HG03095 (cell line): Measurements from ENCODE around the gene TMEM154.
A peak's percentile ranks its signal among the peaks of the same experiment; 100 is the strongest.

ENCODE experiments used
- ATAC-seq: cut with Tn5 transposase; IDR thresholded peaks from one replicate; pipeline ENCODE4 v1.9.1; 2021; ENCODE audit warnings: moderate library complexity; ENCODE audit not compliant: unreplicated experiment

The TMEM154 gene

GRCh38 chr4:152697284-152698088 is 17.7 kb upstream of the TMEM154 start:
- ATAC-seq = peak; percentile 1

GRCh38 chr4:152696764-152697261 is 17.0 kb upstream of the TMEM154 start:
- ATAC-seq = peak; percentile 99

DNA sequence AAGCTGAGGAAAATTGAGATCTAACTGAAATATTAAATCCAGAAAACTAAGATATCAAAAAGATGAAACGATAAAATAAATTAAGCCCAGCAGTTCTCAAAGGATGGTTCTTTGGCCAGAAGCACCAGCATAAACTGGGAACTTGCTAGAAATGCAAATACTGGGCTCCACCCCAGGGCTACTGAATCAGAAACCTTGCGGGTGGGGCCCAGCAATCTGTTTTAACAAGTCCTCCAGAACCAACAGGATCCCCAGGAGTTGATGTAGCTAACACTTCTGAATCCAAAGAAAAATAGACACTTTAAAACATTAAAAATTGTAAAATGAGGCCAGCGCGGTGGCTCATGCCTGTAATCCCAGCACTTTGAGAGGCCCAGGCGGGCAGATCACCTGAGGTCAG is 14.1 kb upstream of the TMEM154 start:
- no peak for ATAC-seq

DNA sequence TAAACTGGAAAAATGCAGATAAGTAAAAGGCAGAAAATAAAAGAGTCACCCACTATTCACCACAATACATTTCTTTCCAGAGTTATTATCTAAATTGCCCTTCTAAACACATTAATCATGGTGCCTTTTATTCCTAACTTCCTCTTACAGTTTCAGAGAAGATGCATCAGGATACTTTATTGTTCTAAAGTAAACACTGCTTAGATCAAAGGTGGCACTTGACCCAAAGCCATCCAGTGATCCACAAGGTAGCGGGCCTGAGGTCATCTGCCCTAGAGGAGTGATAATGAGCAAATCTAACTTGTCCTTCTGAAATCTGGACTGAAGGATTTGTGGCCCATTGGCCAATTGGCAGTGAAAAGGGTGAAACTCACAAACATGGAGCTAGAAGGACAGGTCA is 12.0 kb upstream of the TMEM154 start:
- no peak for ATAC-seq

- no peak for ATAC-seq
Measured at GRCh38 chr4:152690706-152691651, 11.2 kb upstream of the TMEM154 start.

DNA sequence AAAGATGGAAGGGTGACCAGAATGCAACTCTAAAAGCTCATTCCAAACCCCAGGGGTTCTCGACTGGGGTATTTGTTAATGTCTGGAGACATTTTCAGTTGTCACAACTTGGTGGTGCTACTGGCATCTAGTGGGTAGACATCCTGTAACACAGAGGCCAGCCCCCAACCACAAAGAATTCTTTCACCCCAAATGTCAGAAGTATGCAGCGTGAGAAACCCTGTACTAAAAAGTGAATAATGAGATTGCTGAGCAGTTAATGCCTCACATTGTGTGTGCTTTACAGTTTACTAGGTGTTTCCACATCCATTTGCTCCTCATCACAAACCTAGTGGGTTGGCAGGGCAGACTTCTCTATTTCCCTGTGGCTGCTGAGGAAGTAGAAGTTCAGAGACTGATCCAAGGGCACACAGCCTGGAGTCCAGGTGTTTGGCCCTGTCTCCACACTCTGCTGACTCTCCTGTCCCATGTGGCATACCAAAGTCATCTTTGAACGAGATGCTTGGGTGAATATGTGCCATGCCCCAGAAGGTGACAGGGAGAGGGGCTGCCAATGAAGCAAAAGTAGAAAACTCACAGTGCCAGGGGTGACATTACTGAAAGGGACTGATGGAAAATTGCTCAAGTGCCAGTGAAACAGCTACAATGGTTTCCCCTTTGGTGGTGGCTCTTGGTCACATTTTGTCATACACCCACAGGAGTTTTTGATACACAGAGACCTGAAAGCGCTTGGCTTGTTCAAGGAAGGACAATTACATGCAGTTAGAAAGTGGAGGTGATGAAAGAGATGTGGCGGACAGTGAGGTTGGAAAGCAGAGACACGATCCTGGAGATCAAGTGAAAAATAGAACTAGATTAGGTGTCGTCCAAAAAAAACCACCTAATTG is 10.1 kb upstream of the TMEM154 start:
- ATAC-seq = no peak

- no peak for ATAC-seq
Measured at GRCh38 chr4:152687974-152688599, 8.3 kb upstream of the TMEM154 start.

DNA sequence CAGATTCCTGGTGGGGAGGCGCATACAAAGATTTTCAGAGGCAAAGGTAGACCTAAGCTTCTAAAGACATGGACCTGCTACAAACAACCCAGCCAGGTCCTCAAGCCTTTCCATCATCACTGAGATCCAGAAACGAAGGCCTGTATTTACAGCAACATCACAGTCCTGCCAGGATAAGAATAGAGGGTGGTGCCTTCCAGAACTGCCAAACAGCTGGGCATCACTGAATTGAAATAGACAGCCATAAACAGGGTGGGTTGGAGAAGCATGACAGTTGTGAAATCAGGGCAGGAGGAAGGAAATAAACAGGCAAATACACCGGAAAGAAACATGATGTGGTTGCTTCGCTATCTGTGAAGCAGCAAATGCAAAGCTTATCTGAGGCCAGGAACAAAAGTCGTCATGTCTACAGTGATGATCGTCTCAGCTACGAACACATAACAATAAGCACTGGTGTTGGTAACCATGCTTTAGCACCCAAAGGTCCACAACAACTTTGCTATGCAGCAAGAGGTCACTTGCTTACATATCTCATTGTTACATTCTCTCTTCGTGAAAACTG is 6.7 kb upstream of the TMEM154 start:
- ATAC-seq = no peak

DNA sequence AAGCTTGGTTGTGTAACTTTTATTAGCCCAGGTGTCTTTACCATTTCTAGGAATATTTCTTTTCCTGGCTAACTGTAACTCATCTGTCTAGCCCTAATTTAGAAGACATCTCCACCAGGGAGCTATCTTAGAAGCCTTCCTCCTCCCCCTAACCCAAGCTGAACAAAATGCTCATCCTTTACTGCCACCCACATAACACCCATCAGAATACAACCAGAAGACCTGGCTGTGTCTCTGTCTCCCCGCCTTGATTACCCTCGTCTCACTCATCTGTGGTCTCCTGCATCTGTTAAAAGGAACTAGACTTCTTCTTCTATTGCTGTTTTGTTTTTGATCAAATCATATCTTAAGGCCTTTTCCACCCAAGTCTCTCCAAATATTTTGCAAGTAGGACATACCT is 4.8 kb upstream of the TMEM154 start:
- no peak for ATAC-seq

DNA sequence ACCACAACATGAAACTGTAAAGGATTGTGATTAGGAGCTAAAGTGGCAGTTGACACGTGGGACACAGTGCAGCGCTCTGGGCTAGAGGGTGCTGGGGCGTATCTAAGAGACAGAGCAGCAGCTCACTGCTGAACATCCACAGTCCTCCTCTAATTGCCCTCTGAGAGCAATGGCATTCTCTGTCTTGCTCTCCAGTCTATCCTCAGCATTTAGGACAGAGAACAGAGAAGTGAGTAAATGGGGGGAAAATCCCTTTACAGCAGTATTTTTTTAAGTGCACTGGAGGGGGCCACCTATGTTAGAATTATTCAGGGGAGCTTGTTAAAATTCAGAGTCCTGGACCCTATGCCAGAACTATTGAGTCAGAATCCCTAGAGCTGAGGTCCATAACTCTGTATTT is 4.2 kb upstream of the TMEM154 start:
- peak; percentile 46 for ATAC-seq

DNA sequence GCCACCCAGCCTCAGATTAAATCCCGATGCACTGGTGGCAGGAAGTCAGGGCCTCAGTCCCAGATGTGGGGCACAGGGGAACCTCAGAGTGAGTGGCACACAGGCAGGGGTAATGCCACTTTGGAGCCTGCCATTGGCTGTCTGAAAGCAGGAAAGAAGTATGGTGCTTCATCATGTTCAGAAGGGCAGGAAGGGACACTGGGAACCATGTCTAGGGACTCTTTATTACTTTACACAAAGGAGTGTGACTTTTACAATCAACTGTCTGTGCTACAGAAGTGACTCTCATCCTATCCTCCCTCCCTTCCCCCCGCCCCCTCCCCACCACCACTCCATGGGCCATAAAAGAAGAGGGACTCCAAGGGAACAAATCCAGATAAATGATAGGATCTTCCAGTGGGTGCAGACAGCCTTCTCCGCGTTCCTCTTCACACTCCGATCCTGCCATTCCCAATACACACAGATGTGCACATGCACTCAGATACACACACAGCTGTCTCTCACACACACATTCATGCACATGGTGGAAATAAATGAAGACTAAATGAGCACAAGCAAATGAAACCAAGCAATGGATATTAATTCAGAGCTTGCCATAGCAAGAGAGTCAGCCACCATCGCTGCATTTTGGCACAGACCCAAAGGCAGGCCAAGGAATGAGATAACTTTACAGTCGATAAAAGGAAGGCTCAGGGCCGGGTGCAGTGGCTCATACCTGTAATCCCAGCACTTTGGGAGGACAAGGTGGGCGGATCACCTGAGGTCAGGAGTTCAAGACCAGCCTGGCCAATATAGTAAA is 2.5 kb upstream of the TMEM154 start:
- no peak for ATAC-seq

- ATAC-seq = no peak
Measured at GRCh38 chr4:152680988-152681603, 1.3 kb upstream of the TMEM154 start.

GRCh38 chr4:152678841-152679240 is 956 bp downstream of the TMEM154 start:
- ATAC-seq = no peak

GRCh38 chr4:152677117-152677516 is 2.7 kb downstream of the TMEM154 start:
- no peak for ATAC-seq

- peak; percentile 44 for ATAC-seq
Measured at GRCh38 chr4:152676052-152676854, 3.5 kb downstream of the TMEM154 start.

DNA sequence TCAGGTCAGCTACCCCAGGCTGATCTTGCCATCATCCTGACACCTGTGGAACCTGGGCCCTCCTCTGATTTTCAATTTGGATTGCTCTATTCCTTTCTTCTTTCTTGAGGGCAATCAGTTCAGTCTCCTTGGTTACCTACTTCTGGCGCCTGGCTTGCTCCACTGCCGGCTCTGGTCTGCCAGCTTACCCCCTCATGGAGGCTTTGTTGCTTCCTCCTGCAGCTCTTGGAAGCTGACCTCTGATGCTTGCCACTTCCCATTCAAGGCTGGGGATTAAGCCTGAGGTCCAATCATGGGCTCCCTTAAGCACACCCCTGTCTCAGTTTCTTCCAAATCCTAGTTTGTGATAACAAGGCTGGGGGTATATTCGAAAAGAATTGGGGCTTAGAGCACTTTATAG is 5.4 kb downstream of the TMEM154 start:
- no peak for ATAC-seq

DNA sequence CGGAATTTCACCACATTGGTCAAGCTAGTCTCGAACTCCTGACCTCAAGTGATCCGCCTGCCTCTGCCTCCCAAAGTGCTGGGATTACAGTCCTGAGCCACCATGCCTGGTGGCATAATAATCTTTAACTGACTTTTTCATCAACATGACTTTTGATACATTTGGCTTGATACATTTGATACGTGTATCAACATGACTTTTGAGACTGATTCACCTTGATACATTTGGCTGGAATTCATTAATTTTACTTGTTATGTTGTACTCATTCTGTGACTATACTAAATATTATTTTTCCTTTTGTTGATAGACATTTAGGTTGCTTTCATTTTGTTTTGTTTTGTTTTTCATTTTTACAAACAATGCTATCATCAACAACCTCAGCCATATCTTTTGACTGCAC is 6.3 kb downstream of the TMEM154 start:
- no peak for ATAC-seq
